MM.1S (cell line): ENCODE data around the gene ULK1.

Source experiments
- EZH2 ChIP-seq: fragments of 300-600 bp; sonication (generic); optimal IDR thresholded peaks from 2 replicates; pipeline ENCODE3; 2017; ENCODE audit warnings: low read depth, mild to moderate bottlenecking, antibody characterized with exemption, low read length, mixed read lengths
- EZH2phosphoT487 ChIP-seq: fragments of 300-600 bp; sonication (generic); IDR thresholded peaks from 2 replicates; pipeline ENCODE4 v1.6.1; 2018; ENCODE audit warnings: antibody characterized with exemption, low read length
- TF ChIP-seq, protein P1 (sequence below): fragments of 300-600 bp; sonication (generic); IDR thresholded peaks from 2 replicates; pipeline ENCODE4 v1.5.1; 2016; ENCODE audit warnings: antibody characterized with exemption, low read length, mixed read lengths

- TF ChIP-seq, protein P1, sequence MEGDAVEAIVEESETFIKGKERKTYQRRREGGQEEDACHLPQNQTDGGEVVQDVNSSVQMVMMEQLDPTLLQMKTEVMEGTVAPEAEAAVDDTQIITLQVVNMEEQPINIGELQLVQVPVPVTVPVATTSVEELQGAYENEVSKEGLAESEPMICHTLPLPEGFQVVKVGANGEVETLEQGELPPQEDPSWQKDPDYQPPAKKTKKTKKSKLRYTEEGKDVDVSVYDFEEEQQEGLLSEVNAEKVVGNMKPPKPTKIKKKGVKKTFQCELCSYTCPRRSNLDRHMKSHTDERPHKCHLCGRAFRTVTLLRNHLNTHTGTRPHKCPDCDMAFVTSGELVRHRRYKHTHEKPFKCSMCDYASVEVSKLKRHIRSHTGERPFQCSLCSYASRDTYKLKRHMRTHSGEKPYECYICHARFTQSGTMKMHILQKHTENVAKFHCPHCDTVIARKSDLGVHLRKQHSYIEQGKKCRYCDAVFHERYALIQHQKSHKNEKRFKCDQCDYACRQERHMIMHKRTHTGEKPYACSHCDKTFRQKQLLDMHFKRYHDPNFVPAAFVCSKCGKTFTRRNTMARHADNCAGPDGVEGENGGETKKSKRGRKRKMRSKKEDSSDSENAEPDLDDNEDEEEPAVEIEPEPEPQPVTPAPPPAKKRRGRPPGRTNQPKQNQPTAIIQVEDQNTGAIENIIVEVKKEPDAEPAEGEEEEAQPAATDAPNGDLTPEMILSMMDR, result no peak
- TF ChIP-seq EZH2phosphoT487 (no peak), EZH2 (no peak)
These were observed 19.8 kb downstream of the ULK1 start for GRCh38 chr12:131914179-131914702.
